Measurements from ENCODE around the gene UBASH3B. TPM values are rescaled to one million over a fixed set of nuclear protein-coding genes. Genes with fewer than 3 reads are reported as not detected.

The UBASH3B gene
- total RNA-seq, 1 experiment from 2014 or later: 46.8 TPM

DNA sequence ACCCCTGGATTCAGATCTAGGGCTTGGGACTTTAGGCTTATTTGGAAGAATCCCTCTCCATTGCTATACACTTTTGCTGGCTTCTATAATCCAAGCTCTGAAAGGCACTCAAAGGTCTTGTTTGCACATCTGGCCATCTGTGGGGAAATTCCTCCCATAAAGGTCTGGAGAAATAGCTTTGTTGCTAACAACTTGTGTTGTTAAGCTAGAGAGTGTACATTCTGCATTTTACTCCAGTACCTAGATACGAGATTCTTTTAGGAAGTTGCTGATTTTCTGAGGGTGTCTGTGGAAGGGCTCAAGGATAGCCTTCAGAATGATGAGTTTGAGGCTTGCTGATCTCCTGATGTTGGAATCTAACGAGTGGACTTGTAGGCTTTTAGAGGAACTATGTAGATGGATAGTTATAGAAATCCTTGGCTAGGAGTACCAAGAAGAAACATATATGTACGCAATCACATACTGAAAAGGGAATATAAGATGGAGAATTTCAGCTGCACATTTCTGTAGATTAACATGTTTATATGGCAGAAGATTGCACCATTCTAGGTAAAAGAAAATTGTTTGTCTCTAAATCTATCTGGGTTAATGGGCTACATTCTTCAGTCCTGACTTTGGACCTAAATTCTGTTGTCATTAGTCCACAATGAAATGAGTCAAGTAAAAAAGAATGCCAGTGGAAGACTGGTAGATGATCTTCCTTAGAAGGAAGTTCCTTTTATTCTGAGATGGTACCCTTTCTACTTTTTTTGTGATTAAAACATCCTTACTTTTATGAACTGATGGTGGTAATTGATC lies 51.0 kb downstream of the UBASH3B start:
- peak; percentile 44 for DNase-seq (ENCODE audit: low spot score)

DNA sequence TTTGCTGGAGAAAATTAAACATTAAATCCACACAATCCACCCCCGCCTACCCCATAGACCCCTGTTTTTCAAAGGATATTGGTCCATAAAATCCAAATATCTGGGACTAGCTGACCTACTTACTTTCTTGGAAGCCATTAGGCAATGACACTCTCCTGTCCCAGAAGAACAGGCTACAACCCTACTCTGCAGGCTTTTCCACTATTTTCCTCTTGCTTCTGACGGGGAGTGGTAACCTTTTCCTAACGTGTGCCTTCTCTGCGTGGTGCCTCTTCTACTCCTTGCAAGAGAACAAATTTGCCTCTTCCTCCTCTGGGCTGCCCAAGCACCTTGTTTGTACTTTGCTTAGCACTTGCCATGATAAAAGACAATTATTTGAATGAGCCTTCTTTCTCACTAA lies 51.6 kb downstream of the UBASH3B start:
- no peak for DNase-seq (ENCODE audit: low spot score)

DNA sequence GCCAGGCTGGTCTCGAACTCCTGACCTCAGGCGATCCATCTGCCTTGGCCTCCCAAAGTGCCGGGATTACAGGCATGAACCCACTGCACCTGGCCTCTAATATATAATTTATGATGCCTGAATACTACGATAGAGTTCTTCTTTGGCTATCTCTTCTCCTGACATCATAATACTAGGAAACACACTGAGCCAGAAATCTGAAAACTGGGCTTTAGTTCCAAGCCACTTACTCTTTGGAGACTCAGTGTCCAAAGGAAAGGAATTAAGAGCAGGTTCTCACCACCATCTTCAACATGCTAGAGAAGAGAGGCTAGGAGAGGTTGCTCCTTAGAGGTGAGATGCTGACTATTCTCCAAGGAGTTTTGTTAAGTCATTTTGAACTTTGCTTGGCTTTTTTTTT lies 52.4 kb downstream of the UBASH3B start:
- no peak for DNase-seq (ENCODE audit: low spot score)

DNA sequence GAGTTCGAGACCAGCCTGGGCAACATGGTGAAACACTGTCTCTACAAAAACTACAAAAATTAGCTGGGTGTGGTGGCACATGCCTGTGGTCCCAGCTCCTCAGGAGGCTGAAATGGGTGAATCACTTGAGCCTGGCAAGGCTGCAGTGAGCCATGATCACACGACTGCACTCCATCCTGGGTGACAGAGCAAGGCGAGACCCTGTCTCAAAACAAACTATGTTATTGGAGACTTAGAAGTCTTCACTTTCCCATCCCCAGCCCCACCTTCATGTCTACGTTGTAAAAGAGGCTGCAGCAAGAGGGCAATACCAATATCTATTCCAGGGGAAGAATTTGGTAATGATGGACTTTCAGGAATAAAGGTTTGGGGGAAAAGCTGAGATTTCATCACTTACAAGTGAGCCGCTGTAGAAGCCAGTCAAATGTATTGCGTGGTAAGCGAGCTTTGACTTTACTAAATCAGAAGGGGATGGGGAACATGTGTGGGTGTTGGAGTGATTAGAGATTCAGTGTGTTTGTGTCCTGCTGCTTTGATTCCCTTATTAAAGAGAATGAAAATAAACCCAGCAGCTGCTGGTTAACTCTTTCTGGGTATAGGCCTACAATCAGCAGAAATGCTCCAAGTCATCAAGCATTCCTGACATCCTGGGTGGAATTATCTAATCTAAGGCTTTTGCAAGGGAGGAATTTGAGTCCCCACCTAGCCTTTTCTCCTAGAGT lies 53.7 kb downstream of the UBASH3B start:
- DNase-seq (ENCODE audit: low spot score): no peak

DNA sequence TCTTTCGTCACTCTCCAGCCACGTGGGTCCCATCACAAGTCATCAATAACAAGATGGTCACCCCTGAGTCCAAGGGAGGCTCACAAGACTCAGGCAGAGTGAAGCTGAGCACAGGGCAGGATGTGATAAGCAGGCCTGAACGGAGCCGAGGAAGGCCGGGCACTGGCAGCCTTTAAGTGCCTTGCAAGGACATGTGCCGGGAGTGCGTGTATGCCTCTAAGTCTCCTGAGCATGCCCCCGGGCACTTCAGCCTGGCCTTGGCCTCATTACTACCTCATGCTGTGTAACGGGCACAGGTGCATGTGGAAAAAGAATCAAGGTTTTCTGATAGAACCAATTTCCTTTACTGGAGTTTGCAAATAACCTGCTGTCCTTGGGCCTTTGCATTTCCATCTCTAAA lies 55.8 kb downstream of the UBASH3B start:
- DNase-seq (ENCODE audit: low spot score): no peak

DNA sequence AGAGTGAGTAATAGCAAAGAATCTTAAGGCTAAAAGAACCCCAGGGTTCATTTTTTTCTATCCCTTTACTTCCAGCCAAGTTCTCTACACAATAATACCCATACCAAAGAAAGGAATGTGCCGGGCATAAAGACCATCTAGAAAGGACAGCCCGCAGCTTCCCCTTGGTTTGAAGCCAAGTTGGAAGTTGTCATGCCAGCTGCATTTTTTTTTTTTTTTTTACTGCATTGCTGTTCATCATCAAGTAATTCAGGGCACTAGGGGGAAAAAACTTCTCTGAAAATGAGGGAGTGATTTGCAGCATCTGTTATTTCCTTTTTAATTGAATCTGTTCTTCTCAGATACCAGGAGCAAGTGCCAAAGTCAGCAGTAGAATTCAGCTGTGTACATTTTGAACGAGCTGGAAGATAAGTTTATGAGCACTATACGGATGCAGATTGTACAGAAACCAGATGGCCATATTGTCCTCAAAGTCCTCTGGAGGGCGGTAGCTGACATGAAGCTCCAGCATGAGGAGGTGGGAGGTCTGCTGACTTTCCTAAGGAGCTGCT lies 56.4 kb downstream of the UBASH3B start:
- peak; percentile 40 for DNase-seq (ENCODE audit: low spot score)

DNA sequence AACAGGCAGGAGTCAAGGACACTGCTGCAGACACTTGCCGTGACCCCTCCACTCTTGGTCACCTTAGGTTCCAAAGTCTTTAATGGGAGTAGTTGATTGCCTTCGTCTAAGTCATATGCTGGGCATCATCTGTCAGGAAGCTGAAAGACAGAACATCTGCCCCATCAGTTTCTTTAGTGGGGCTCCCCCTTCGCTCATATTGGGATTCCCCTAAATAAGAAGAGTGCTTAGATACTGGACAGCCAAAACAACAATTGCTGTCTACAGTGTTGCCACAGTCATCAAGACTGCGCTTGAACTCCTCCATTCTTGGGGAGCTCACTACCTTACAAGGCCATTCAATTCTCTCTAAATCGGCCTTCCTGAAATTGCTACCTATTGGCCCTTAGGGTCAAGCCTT lies 58.5 kb downstream of the UBASH3B start:
- DNase-seq (ENCODE audit: low spot score): no peak

DNA sequence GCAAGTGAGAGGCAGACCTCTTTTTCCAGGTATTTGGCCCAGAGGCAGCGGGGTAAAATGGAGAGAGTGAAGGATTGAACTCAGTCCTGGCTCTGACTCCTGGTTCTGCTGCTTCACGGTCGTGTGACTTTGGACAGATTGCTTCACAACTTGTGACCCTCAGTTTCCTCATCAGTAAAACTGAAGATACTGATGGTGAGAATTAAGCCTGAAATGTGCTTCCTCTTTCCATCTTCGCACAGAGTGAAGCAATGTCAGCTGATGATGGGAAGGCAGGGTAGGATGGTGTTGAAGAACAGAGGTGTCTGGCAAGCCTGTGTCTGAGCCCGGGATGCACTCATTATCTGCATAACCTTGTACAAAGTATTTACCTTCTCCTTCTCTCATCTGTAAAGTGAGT lies 59.0 kb downstream of the UBASH3B start:
- no peak for DNase-seq (ENCODE audit: low spot score)

DNA sequence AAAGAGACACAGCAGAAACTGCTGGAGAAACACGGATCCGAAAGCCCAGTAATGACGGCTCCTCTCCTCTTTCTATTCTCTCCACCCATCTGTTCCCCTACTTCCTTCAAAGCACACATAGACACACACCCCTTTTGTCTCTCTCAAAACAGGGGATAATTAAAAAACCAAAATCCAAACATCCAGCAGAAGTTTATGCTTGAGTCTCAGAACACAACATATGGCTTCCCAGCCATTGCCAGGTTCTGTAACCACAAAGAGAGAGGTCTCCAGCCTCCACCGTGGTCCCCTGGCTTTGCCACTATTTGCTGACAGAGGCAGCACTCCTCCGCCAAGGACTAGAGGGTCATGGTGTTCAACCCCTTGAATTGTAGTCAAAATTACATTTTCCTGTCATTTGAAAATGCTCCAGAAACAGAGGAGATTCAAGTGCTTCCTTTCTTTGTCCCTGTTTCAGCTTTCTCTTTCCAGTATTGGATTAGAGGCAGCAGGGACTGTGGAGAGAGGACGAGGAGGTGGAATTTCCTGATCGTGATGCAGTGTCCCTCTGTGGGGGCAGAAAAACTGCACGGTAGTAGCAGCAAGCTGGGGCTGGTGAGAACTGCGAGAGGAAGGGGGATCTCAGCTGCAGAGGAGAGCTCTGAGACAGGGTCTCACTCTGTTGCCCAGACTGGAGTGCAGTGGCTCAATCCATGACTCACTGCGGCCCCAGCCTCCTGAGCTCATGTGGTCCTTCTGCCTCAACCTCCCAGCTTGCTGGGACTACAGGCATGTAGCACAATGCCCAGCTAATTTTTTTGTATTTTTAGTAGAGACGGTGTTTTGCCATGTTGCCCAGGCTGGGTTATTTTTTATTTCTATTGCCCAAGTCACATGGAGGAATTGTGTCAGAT lies 60.3 kb downstream of the UBASH3B start:
- no peak for DNase-seq (ENCODE audit: low spot score)

DNA sequence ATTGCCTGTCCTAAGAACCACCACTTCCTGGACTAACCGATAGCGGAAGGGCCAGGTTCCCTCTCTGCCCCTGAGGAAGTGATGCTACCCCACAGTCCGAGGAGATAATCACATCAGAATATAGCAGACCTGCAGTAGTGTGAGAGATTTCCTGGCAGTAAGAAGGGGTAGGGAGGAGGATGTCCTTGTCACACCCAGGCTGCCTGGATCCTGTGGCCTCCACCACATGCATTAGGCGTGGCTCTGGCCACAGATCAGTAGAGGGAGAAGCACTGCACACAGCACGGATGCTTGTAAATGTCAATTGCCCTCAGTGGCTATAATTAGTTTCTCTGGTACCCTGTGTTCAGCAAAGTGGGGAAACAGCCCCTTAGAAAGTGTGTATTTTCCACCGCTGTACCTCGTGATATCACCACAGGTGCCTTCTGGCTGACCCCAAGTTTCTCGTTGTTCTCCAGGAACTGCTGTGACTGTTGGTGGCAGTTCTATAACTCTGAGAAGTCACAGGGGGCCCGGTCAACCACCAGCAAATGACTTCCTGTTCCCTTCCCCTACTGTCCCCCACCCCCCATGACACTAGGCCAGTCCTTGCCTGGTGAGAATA lies 61.8 kb downstream of the UBASH3B start:
- DNase-seq (ENCODE audit: low spot score): no peak

DNA sequence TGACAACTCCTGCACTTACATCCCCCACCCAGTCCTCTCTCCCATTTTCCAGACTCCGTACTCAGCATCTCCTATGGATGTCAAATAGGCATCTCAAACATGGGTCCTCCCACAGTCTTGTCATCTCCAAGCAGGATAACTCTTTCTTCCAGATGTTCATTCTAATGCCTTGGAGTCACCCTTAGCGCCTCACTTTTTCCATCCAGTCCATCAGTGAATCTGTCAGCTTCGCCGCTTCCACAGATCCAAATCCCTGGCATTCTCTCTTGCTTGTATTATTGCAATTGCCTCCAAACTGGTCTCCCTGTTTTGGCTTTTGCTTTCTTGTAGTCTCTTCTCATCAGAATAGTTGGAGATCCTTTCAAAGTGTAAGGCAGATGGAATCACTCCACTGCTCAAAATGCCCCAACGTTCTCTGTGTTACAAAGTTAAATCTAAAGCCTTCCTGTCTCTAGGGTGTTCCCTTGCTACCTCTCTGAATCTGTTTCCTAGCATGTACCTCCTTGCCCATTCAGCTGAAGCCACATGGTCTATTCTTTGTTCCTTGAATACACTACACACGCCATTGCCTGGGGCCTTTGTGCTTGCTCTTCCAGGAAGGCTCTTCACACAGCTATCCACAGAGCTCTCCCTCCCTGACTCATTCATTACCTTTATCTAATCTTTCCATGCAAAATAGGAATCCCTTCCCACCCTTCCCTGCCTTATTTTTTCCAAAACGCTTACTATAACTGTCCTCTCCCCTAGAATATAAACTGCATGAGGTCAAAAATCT lies 64.8 kb downstream of the UBASH3B start:
- DNase-seq (ENCODE audit: low spot score): no peak

DNA sequence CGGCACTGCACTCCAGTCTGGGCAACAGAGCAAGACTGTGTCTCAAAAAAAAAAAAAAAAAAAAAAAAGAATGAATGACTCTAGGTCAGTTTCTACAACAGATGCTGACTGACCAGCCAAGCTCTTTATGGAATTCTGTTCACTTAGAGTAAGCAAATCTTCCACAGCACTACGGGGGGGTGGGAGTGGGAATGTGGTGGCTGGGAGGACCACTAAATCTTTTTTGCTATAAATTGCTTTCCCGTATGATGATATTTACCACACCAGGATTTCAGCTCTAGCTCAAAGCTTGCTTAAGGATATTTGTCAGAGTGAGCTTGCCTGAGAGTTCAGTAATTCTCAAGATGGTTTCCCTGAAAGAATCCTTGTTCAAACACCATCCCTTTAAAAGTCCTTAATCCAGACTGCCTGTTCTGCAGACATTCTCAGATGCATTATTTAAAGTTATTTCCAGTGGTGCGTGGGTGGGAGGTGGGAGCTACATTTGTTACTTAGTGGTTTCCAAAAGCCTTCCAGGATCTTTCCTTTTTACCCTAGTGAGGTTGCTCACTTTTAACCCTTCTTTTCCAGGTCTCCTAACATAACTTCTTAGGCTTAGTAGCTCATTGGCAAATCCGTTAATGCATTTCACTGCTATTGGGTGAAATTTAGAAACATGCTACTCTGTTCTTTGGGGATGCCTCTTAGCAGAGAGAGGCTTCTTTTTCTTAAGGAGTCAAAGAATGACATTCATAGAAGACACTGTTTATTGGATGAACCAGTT lies 65.9 kb downstream of the UBASH3B start:
- DNase-seq (ENCODE audit: low spot score): no peak

DNA sequence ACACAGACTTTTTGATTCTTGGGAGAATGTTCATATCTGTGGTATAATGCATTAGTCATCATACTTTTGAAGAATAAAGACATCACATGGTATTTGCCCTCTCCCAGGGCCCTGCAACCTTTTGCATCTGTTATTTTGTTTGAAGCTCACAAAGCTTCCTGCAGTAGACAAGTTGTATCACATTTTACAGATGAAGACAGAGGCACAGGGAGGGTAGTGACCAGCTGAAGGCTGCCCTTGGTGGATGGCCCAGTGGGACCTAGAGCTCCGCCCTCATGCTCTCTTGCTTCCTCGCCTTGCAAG lies 66.4 kb downstream of the UBASH3B start:
- DNase-seq (ENCODE audit: low spot score): no peak

DNA sequence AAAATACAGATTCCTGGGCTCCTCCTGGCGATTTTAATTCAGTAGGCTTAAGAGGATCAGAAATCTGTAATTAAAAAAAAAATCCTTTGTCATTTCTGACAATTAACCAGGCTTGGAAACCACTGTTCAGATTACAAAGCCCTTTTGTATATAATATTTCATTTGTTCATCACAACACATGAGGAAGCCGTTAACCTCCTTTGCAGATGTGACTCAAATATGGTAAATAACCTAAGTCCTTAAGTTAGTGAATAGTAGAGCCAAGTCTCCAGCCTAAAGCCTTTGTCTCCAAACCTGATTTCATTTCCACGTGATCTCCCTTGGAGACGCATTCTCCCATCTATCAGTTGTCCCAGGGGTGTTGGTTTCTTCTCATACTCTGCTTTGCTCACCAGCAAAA lies 67.6 kb downstream of the UBASH3B start:
- no peak for DNase-seq (ENCODE audit: low spot score)

DNA sequence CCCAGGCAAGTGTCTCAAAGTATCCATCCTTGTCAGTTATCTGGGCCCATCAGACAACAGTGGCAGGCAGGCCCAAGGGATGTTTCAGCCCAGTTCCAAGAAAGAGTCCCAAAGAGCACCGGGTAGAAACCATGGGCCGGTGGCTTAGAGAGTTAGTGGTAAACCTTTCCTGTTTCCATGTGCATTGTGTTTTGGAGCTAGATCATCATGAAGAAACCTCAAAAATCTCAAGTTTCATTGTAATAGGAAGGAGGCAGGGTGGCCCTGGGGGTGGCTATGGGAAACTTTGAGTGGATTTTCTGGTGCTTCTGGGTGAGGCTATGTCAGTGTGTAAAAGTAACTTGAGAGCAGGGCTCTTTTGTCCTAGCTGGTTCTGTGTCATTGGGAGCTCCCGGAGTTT lies 68.1 kb downstream of the UBASH3B start:
- no peak for DNase-seq (ENCODE audit: low spot score)

DNA sequence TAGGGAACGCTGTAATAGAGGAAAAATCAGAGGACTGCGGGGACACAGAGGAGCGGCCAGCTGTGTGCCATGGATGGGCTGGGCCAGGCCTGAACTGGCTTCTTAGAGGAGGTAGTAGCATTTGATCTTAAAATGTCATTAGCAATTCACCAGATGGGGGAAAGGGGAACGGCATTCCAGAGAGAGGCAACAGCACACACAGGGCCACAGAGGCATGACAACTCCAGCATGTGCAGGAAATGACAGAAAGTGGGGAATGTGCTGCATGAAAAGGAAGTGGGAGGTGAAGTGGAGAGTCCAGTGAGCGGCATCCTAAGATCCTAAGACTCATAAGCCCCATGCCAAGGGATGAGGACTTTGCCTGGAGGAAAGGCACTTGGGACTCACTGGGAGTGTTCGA lies 69.0 kb downstream of the UBASH3B start:
- no peak for DNase-seq (ENCODE audit: low spot score)

DNA sequence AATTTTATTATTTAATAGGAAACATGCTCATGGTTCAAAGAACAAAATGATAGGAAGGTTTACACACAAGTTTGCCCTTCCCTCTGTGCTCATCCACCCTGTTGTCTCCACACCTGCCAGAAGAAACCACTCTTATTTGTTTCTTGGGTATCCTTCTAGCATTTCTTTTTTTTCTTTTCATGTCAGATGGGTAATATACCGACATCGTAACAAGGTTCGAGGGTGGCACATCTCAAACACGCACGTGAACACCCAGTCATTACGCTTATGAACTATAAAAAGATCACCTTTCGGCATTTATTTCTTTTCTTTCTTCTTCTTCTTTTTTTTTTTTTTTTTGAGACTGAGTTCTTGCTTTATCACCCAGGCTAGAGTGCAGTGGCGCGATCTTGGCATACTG lies 70.5 kb downstream of the UBASH3B start:
- no peak for DNase-seq (ENCODE audit: low spot score)

DNA sequence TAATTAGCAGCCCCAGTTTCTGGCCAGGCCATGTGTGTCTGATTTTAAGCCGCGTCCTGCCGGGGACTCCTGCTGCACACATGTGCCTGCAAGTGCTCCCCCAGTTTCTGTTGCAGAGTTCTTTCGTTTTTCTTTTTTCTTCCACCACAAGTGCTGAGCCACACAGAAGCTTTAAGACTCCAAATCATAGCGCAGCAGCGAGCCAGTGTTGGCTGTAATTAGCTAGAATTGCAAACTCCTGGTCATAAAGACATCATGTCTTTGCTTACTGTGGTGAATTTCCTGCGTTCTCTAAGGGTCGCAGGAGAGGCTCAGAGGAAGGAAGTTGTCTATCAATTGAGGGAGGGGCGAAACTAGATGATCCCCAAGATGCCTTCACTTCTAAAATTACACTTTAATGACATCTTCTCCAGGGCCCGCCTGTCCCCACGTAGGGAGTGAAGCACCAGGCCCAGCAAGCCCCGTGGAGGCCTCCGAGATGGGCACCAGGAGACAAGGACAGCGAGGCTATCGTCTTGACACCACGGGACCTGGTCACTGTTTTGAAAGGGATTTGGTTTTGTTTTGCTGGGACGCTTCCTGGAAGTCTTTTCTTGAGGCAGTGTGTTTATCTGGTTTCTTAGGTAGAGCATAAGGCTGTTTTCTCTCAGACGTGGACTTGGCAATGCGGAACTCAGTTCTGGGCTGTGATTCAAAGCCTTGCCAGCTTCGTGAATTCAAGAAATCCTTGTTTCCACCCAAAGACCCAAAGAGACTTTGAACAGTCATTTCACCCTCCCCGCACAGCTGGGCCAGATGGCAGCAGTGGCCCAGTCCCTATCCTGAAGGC lies 71.8 kb downstream of the UBASH3B start:
- DNase-seq (ENCODE audit: low spot score): no peak

DNA sequence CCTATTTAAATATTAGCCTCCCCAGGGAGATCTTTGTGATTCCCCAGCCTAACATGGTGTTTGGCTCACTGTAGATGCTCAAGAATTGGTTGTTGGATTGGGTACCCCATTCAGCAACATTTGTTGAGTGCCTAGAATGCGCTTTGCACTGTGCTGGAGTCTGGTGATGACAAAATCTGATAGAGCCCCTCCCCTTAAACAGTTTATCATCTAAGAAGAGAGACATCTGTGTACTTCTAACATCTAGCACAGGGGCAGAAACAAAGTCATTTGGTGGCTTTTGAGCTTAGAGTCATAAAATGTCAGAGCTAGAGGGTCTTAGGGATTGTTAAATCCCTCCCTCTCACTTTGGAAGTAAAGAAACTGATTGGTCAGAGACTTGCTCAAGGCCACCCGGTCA lies 73.0 kb downstream of the UBASH3B start:
- DNase-seq (ENCODE audit: low spot score): no peak
